Measurements from ENCODE around the gene SDHD.
"Not testable (repeated sequence)": the region's sequence is repeated elsewhere in the genome, so short reads cannot be mapped to it uniquely, and the experiment has no call there.

Gene SDHD

GRCh38 chr11:112086422-112087191 lies at the start of gene SDHD, which contains the start of gene TIMM8B:
Gene SDHD, plus strand, starts transcription at chr11:112086873. Its CDS starts 35 bp downstream, at chr11:112086908.
Gene TIMM8B, minus strand, starts transcription at chr11:112086756. Its CDS starts 33 bp downstream, at chr11:112086723.
- peak; percentile 85 to 91 (median 90) for DNase-seq (ENCODE audit: low read depth in 3 of 3, low spot score in 1 of 3)

- DNase-seq (ENCODE audit: low read depth in 3 of 3, low spot score in 1 of 3), result no peak
Observed at GRCh38 chr11:112037527-112037926, 49.1 kb upstream of the SDHD start.

- no peak for DNase-seq (ENCODE audit: low read depth in 3 of 3, low spot score in 1 of 3)
Observed at GRCh38 chr11:112042161-112042960, 44.3 kb upstream of the SDHD start.

- no peak for DNase-seq (ENCODE audit: low read depth in 3 of 3, low spot score in 1 of 3)
Observed at GRCh38 chr11:112042961-112043304, 43.7 kb upstream of the SDHD start.

DNA sequence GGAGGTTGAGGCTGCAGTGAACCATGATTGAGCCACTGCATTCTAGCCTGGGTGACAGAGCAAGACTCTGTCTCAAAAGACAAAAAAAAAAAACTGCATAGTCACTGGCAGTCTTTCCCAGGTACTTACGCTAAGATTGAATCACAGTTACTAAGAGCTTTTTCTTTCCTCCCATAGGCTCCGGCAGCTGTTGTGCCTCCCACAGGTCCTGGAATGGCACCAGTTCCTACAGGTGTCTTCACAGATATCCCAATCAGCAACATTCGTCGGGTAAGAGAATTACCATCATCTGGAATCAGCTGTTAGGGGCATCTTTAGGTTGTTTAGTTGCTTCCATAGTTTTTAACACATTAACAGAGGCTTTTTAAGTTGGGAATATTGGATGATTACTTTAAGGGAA lies 41.7 kb upstream of the SDHD start:
- no peak for DNase-seq (ENCODE audit: low read depth in 3 of 3, low spot score in 1 of 3)

DNA sequence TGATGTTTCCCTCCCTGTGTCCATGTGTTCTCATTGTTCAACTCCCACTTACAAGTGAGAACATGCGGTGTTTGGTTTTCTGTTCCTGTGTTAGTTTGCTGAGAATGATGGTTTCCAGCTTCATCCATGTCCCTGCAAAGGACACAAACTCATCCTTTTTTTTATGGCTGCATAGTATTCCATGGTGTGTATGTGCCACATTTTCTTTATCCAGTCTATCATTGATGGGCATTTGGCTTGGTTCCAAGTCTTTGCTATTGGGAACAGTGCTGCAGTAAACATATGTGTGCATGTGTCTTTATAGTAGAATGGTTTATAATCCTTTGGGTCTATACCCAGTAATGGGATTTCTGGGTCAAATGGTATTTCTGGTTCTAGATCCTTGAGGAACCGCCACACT lies 40.0 kb upstream of the SDHD start:
- not testable (repeated sequence) for DNase-seq (ENCODE audit: low read depth in 3 of 3, low spot score in 1 of 3)

- DNase-seq (ENCODE audit: low read depth in 3 of 3, low spot score in 1 of 3), result not testable (repeated sequence)
Observed at GRCh38 chr11:112048256-112048655, 38.4 kb upstream of the SDHD start.

GRCh38 chr11:112049777-112050176 lies 36.9 kb upstream of the SDHD start:
- DNase-seq (ENCODE audit: low read depth in 3 of 3, low spot score in 1 of 3), result no peak

DNA sequence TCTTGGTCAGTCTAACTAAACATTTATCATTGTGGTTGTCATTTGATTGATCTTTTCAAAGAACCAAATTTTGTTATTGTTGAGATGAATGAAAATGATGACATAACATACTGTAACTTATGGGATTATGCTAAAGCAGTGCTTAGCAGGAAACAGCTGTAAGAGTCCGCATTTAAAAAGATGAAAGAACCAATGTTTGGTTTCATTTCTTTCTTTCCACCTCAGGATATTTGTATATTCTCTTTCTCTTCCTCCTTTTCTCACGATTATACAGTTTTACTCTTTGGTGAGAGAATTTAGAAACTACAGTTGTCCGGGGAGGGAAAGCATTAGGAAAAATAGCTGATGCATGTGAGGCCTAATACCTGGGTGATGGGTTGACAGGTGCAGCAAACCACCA lies 36.0 kb upstream of the SDHD start:
- no peak for DNase-seq (ENCODE audit: low read depth in 3 of 3, low spot score in 1 of 3)

- no peak for DNase-seq (ENCODE audit: low read depth in 3 of 3, low spot score in 1 of 3)
Observed at GRCh38 chr11:112051768-112052167, 34.9 kb upstream of the SDHD start.

GRCh38 chr11:112057170-112057569 lies 29.5 kb upstream of the SDHD start:
- DNase-seq (ENCODE audit: low read depth in 3 of 3, low spot score in 1 of 3), result no peak

GRCh38 chr11:112058103-112058502 lies 28.6 kb upstream of the SDHD start:
- no peak for DNase-seq (ENCODE audit: low read depth in 3 of 3, low spot score in 1 of 3)

DNA sequence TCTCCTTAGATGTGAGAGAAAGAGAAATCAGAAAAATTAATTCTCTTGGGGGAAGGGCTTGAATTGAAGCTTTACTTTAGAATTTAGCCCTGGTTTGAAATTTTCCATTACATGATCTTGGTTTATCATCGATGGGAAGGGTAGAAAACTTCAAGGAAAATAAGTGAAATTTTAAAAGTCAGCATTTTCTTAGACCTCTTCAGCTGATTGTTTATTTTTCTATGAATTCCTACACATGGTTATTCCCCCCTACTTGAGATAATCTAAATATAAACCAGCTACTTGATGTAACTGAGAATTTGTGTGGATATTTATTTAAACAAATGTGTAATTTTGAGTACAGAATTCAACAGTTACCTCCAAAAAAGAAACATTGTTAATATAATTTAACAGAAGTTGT lies 23.8 kb upstream of the SDHD start:
- no peak for DNase-seq (ENCODE audit: low read depth in 3 of 3, low spot score in 1 of 3)

- peak; percentile 47 to 65 (median 58) for DNase-seq (ENCODE audit: low read depth in 3 of 3, low spot score in 1 of 3)
Observed at GRCh38 chr11:112073941-112074811, 12.5 kb upstream of the SDHD start, which contains the start of the genes NKAPD1 and PIH1D2. Gene NKAPD1, plus strand, starts transcription at chr11:112074299. Its CDS starts 1,276 bp downstream, at chr11:112075575. Gene PIH1D2, minus strand, starts transcription at chr11:112074017. Its CDS starts 843 bp downstream, at chr11:112073174.

DNA sequence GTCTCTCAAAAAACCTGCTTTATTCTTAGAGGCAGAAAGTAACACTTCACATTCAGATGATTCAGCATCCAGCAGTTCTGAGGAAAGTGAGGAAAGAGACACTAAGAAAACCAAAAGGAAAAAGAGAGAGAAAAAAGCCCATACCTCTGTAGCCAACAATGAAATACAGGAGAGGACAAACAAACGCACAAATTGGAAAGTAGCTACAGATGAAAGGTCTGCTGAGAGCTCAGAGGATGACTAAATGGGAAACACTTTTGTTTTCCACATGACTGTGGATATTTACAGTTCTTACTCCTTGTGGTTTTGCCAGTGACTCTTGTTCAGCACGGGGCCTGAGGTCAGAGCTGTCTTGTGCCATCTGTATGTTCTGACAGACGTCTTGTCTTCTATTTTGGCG lies 3.9 kb upstream of the SDHD start:
- no peak for DNase-seq (ENCODE audit: low read depth in 3 of 3, low spot score in 1 of 3)

- DNase-seq (ENCODE audit: low read depth in 3 of 3, low spot score in 1 of 3), result no peak
Observed at GRCh38 chr11:112085822-112086421, 751 bp upstream of the SDHD start.

- DNase-seq (ENCODE audit: low read depth in 3 of 3, low spot score in 1 of 3), result no peak
Observed at GRCh38 chr11:112087212-112087611, 539 bp downstream of the SDHD start.

DNA sequence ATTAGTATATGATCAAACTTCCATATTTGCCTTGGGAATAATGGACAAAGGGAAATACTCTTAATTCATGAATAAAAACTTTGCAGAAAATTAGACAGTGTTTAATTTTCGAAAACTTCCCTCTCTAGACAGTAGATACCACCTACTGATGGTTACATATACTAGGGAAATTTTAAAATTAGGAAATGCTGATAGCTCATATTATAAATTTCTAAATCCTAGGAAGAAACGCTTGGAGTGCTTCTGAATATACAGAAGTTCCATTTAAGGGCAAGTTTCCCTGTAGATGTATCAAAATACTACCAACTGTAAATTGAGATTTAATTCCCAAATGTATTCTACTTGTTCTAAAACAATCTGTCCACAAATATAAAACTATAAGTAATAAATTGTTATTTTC lies 8.6 kb downstream of the SDHD start:
- DNase-seq (ENCODE audit: low read depth in 3 of 3, low spot score in 1 of 3), result not testable (repeated sequence)

DNA sequence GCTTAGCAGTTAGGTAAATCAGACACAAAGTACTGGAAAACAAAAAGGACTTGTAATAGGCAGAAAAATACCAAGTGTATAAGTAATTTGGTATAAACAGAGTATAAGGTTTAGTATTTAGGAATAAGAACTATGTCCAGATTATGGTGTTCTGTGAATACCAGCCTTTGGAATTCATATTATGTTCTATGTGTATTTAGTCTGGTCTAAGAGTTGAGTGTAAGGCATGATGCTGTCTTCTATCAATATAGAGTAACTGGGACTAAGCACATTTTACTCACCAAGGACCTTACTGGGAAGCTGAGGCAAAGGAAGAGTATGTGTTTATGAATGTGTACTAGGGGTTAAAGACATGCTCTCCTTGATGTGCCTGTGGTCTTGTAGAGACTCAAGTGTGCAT lies 9.5 kb downstream of the SDHD start:
- DNase-seq (ENCODE audit: low read depth in 3 of 3, low spot score in 1 of 3), result no peak

GRCh38 chr11:112097734-112098528 lies 11.3 kb downstream of the SDHD start:
- DNase-seq (ENCODE audit: low read depth in 3 of 3, low spot score in 1 of 3), result no peak

Data from stimulated activated CD4-positive, alpha-beta T cell treated with anti-CD3 and anti-CD28 coated beads, TNF-alpha, amount 100 ng/mL, for 1 hour (primary cell).